AG04449 (cell line): ENCODE measurements around the gene CYP2A13.
A peak's percentile ranks its signal among the peaks of the same experiment; 100 is the strongest.

Source experiments
- CTCF ChIA-PET: fragments of 350-600 bp; formaldehyde crosslinking; extraction: SDS; loops from one replicate; lab custom pipeline; 2021; ENCODE audit warnings: antibody characterized with exemption; lab: Yijun Ruan, JAX
- POLR2A ChIA-PET: fragments of 400-600, 350-600 bp; formaldehyde crosslinking; extraction: SDS; loops from one replicate; lab custom pipeline; 2020; ENCODE audit warnings: antibody characterized with exemption, inconsistent platforms; lab: Yijun Ruan, JAX
- DNase-seq: peaks from one replicate; pipeline ENCODE4 v3.0.0-alpha.2; 2010; ENCODE audit warnings: low read depth, low spot score
- H3K4me3 ChIP-seq: 2 replicates; pipeline ENCODE4 v1.5.1; 2011; ENCODE audit warnings: low read depth, mild to moderate bottlenecking, control low read depth, low read length
- CTCF ChIP-seq: IDR thresholded peaks from one replicate; pipeline ENCODE4 v1.5.1; 2011; ENCODE audit warnings: mild to moderate bottlenecking, moderate library complexity, low read length, control low read depth, inconsistent platforms; ENCODE audit not compliant: insufficient read depth; ENCODE audit errors: missing control alignments

Gene CYP2A13

GRCh38 chr19:41144403-41144802, 56.2 kb downstream of the CYP2A13 start:
- peak; percentile 80 for TF ChIP-seq CTCF
- ChIA-PET CTCF (interaction anchor here (0.7 to 4.9 kb wide), 15 partner anchors 11 to 1004 kb away, joined by 3 to 29 read pairs (median 4); partner anchors contain the start of genes ACTMAP, RAB4B and SNRPA), POLR2A (no interaction called here)
- DNase-seq: peak; percentile 19
- H3K4me3 ChIP-seq: no peak overlapping the region
